Kidney (tissue), 14 donors: ENCODE data around the gene CGN. TPM values are rescaled to one million over a fixed set of nuclear protein-coding genes. Genes with fewer than 3 reads are reported as not detected.

Experiments used
- DNase-seq, 5 donors: peaks; one replicate each; pipeline ENCODE4 v3.0.0-alpha.2; 2013 to 2020
- FAIRE-seq: peaks from 2 replicates; lab custom pipeline; 2012; peaks lifted over from hg19 to GRCh38; lab: Jason Lieb, UNC
- H3K27ac ChIP-seq, 2 donors: one replicate each; pipeline ENCODE4 v1.7.0; 2013; ENCODE audit warnings: low read depth in 2 of 2, low read length in 2 of 2, inconsistent platforms in 1 of 2
- H3K27me3 ChIP-seq: one replicate; pipeline ENCODE4 v1.7.1; 2013; ENCODE audit warnings: low read length, inconsistent platforms; ENCODE audit not compliant: control insufficient read depth, insufficient read depth
- H3K36me3 ChIP-seq, 3 donors: one replicate each; pipeline versions ENCODE4 v1.7.0 to v1.7.1; 2013; ENCODE audit warnings: low read length in 3 of 3, control low read depth in 1 of 3, inconsistent platforms in 1 of 3; ENCODE audit not compliant: insufficient read depth in 3 of 3, control insufficient read depth in 2 of 3
- H3K4me1 ChIP-seq, 3 donors: one replicate each; pipeline versions ENCODE4 v1.7.0 to v1.7.1; 2013; ENCODE audit warnings: low read length in 3 of 3, inconsistent platforms in 1 of 3, low read depth in 1 of 3; ENCODE audit not compliant: control insufficient read depth in 2 of 3, insufficient read depth in 2 of 3
- H3K4me3 ChIP-seq, 3 donors: one replicate each; pipeline versions ENCODE4 v1.7.0 to v1.8.1; 2013; ENCODE audit warnings: low read length in 3 of 3, control low read depth in 1 of 3, inconsistent platforms in 1 of 3
- H3K9ac ChIP-seq, 3 donors: one replicate each; pipeline versions ENCODE4 v1.7.0 to v1.7.1; 2013; ENCODE audit warnings: low read length in 3 of 3, control low read depth in 1 of 3, inconsistent platforms in 1 of 3
- H3K9me3 ChIP-seq, 3 donors: one replicate each; pipeline versions ENCODE4 v1.7.0 to v1.7.1; 2013; ENCODE audit warnings: low read length in 3 of 3, control low read depth in 1 of 3, inconsistent platforms in 1 of 3; ENCODE audit not compliant: control insufficient read depth in 2 of 3, insufficient read depth in 1 of 3
- CTCF ChIP-seq: IDR thresholded peaks from 3 replicates; pipeline ENCODE4 v1.5.1; 2012; ENCODE audit warnings: mild to moderate bottlenecking, moderate library complexity, borderline replicate concordance; ENCODE audit not compliant: insufficient read depth; ENCODE audit errors: extremely low read depth
- intact Hi-C: fragments of 100-400 bp; cut with DNase I; formaldehyde crosslinking; loops from one replicate; pipeline ENCODE4 v1.11.1; 2022
- polyA plus RNA-seq: library from polyadenylated mRNA; stranded (reverse); fragments of 350-450 nt; fragmentation: Illumina TruSeq; extraction: RNeasy Lipid Tissue Mini Kit (QIAGEN cat#74804); gene quantifications from one replicate; pipeline ENCODE4 v1.2.3, GENCODE V29; 2014; ENCODE audit warnings: low read depth, low replicate concordance; ENCODE audit not compliant: insufficient read depth
- total RNA-seq: library from RNA; stranded (reverse); fragmentation: NEBNext Ultra II Directional; extraction: Animal tissue kit (Norgen Biotek cat#: 25700); gene quantifications from one replicate; pipeline ENCODE4 v1.2.1, GENCODE V29; 2021
- donor health status: control.
- donor health status: control.
- donor health status: control.
- donor health status: control.
- donor health status: control.
- donor health status: DM: yes; HTN: yes; CAD: no.
- donor health status: Normal renal cell carcinoma (clear cell type).

CGN gene
- total and polyA plus RNA-seq, 2 donors from 2014 or later = 24.0 to 41.6 TPM

GRCh38 chr1:151475175-151475574 is 36.0 kb upstream of the CGN start:
- no peak for TF ChIP-seq CTCF
- H3K9me3 ChIP-seq = no peaks in the 10 kb centered on the region
- H3K36me3 ChIP-seq = no peaks in the 10 kb centered on the region
- no peak overlapping the region for H3K9ac ChIP-seq
- FAIRE-seq = no peak
- H3K4me1 ChIP-seq = peaks cover 0 to 4% (median 0%) of the 10 kb centered on the region in 3 donors
- H3K4me3 ChIP-seq = no peak overlapping the region
- intact Hi-C loops = no loop called here
- no peaks in the 10 kb centered on the region for H3K27me3 ChIP-seq
- H3K27ac ChIP-seq = no peak overlapping the region
- no peak for DNase-seq

GRCh38 chr1:151476083-151476482 is 35.1 kb upstream of the CGN start:
- Histone ChIP-seq H3K27ac (no peak overlapping the region), H3K9ac (no peak overlapping the region), H3K9me3 (no peaks in the 10 kb centered on the region), H3K4me1 (peaks cover 0 to 4% (median 0%) of the 10 kb centered on the region in 3 donors), H3K4me3 (no peak overlapping the region), H3K36me3 (no peaks in the 10 kb centered on the region), H3K27me3 (no peaks in the 10 kb centered on the region)
- DNase-seq (no peak), FAIRE-seq (no peak)
- TF ChIP-seq CTCF = no peak
- intact Hi-C loops = no loop called here

GRCh38 chr1:151477066-151477465 is 34.1 kb upstream of the CGN start:
- no peak overlapping the region for H3K27ac ChIP-seq
- H3K9ac ChIP-seq = no peak overlapping the region
- peaks cover 0 to 4% (median 0%) of the 10 kb centered on the region in 3 donors for H3K4me1 ChIP-seq
- no peaks in the 10 kb centered on the region for H3K27me3 ChIP-seq
- intact Hi-C loops = no loop called here
- H3K9me3 ChIP-seq = peaks cover 0 to 2% (median 1%) of the 10 kb centered on the region in 3 donors
- no peak for FAIRE-seq
- no peak for DNase-seq
- no peaks in the 10 kb centered on the region for H3K36me3 ChIP-seq
- no peak overlapping the region for H3K4me3 ChIP-seq
- no peak for TF ChIP-seq CTCF
